HepG2 (cell line): ENCODE results near the gene SMTNL2. TPM values are rescaled to one million over a fixed set of nuclear protein-coding genes. Genes with fewer than 3 reads are reported as not detected.

Experiments used
- ATAC-seq: fragments of 200-7000 bp; cut with Tn5 transposase; 3 replicates; pipeline ENCODE4 v1.9.1; 2020; ENCODE audit warnings: mild to moderate bottlenecking, moderate library complexity
- BruUV-seq: library from RNA; stranded (reverse); fragments of 400-500 nt; replicated peaks from 2 replicates; lab custom pipeline; 2021; lab: Mats Ljungman, UMichigan
- CTCF ChIA-PET: fragments of 300-600 bp; formaldehyde crosslinking; extraction: SDS; loops from one replicate; lab custom pipeline; 2021; ENCODE audit warnings: low total read pairs, inconsistent platforms, low intra/inter-chr PET ratio; lab: Yijun Ruan, JAX
- POLR2A ChIA-PET: fragments of 350-600 bp; sonication (Branson Sonifier 250); formaldehyde crosslinking; loops from one replicate; lab custom pipeline; 2020; ENCODE audit warnings: antibody characterized with exemption, inconsistent platforms; lab: Yijun Ruan, JAX
- DNase-seq: peaks from one replicate; pipeline ENCODE4 v3.0.0-alpha.2; 2015; ENCODE audit warnings: low spot score
- FAIRE-seq: peaks from 3 replicates; lab custom pipeline; 2011; peaks lifted over from hg19 to GRCh38; lab: Jason Lieb, UNC
- H2AFZ ChIP-seq: one replicate; pipeline ENCODE4 v1.6.1; 2011; ENCODE audit warnings: low read length, inconsistent platforms
- H3K27ac ChIP-seq: fragments of 300-600 bp; 3 replicates; pipeline ENCODE4 v1.8.0; 2011; ENCODE audit warnings: mixed run types, mild to moderate bottlenecking, mixed read lengths, low read length, inconsistent platforms; ENCODE audit not compliant: insufficient read depth; ENCODE audit errors: extremely low read length
- H3K27me3 ChIP-seq, 2 experiments: fragments of 200-600 bp in 1 of 2; 2 replicates in 1 of 2; 3 replicates in 1 of 2; pipeline versions ENCODE4 v1.6.0 to v1.8.0; 2011; ENCODE audit warnings: low read length in 2 of 2, mild to moderate bottlenecking in 2 of 2, moderate library complexity in 2 of 2, inconsistent platforms in 1 of 2; ENCODE audit not compliant: insufficient read depth in 2 of 2, control insufficient read depth in 1 of 2
- H3K36me3 ChIP-seq, 2 experiments: fragments of 200-600 bp in 1 of 2; replicated peaks in 1 of 2; 2 replicates in 1 of 2; 3 replicates in 1 of 2; pipeline versions ENCODE4 v1.5.1 to v1.8.0; 2011; ENCODE audit warnings: low read length in 2 of 2, inconsistent platforms in 1 of 2; ENCODE audit not compliant: insufficient read depth in 2 of 2, control insufficient read depth in 1 of 2
- H3K4me1 ChIP-seq: 2 replicates; pipeline ENCODE4 v1.5.1; 2012; ENCODE audit warnings: low read length, inconsistent platforms; ENCODE audit not compliant: insufficient read depth
- H3K4me2 ChIP-seq: 2 replicates; pipeline ENCODE4 v1.6.0; 2011; ENCODE audit warnings: low read depth, low read length, inconsistent platforms
- H3K4me3 ChIP-seq, 3 experiments: fragments of 200-600 bp in 1 of 3; sonication (generic), shearing (Covaris generic) in 1 of 3; replicated peaks in 1 of 3; 2 replicates each; pipeline ENCODE4 v1.5.1; 2011 to 2016; ENCODE audit warnings: low read length in 3 of 3, inconsistent platforms in 2 of 3, low read depth in 2 of 3, mild to moderate bottlenecking in 2 of 3, control low read depth in 1 of 3, mixed read lengths in 1 of 3; ENCODE audit not compliant: insufficient read depth in 1 of 3
- H3K79me2 ChIP-seq: one replicate; pipeline ENCODE4 v1.6.1; 2011; ENCODE audit warnings: low read length, inconsistent platforms; ENCODE audit not compliant: insufficient read depth
- H3K9ac ChIP-seq: 2 replicates; pipeline ENCODE4 v1.6.0; 2011; ENCODE audit warnings: mild to moderate bottlenecking, low read depth, low read length, inconsistent platforms; ENCODE audit not compliant: insufficient read depth
- H3K9me3 ChIP-seq: 2 replicates; pipeline ENCODE4 v1.5.1; 2012; ENCODE audit warnings: mild to moderate bottlenecking, low read length
- H4K20me1 ChIP-seq: 2 replicates; pipeline ENCODE4 v1.6.0; 2011; ENCODE audit warnings: inconsistent platforms, mild to moderate bottlenecking, low read length, moderate library complexity; ENCODE audit not compliant: insufficient read depth
- ARNT2 ChIP-seq: sonication (generic); formaldehyde crosslinking; IDR thresholded peaks from 2 replicates; pipeline ENCODE4 v1.8.0; 2022; ENCODE audit warnings: mild to moderate bottlenecking, low read depth, missing genetic modification reagents, moderate library complexity
- FOXK2 ChIP-seq: fragments of 450-650 bp; IDR thresholded peaks from 2 replicates; pipeline ENCODE4 v1.6.1; 2016
- GATA4 ChIP-seq: sonication (generic); IDR thresholded peaks from 2 replicates; pipeline ENCODE4 v1.6.1; 2016; ENCODE audit warnings: antibody characterized with exemption, low read depth, borderline replicate concordance
- GPN1 ChIP-seq: sonication (generic); formaldehyde crosslinking; IDR thresholded peaks from 2 replicates; pipeline ENCODE4 v1.5.1; 2020; ENCODE audit warnings: missing genetic modification reagents, borderline replicate concordance
- KLF11 ChIP-seq: IDR thresholded peaks from 2 replicates; pipeline ENCODE4 v1.6.1; 2016; ENCODE audit warnings: missing compliant biosample characterization
- MTF1 ChIP-seq: sonication (generic); formaldehyde crosslinking; IDR thresholded peaks from 2 replicates; pipeline ENCODE4 v1.5.0; 2020; ENCODE audit warnings: missing genetic modification reagents
- RFXANK ChIP-seq: IDR thresholded peaks from 2 replicates; pipeline ENCODE4 v1.6.1; 2016
- SAP130 ChIP-seq: IDR thresholded peaks from 2 replicates; pipeline ENCODE4 v1.6.1; 2016; ENCODE audit warnings: low read depth
- ZNF10 ChIP-seq: sonication (generic); formaldehyde crosslinking; IDR thresholded peaks from 2 replicates; pipeline ENCODE4 v1.4.0; 2020; ENCODE audit warnings: mild to moderate bottlenecking, low read depth, missing genetic modification reagents, borderline replicate concordance
- ZNF326 ChIP-seq: sonication (generic); formaldehyde crosslinking; IDR thresholded peaks from 2 replicates; pipeline ENCODE4 v1.4.0; 2020; ENCODE audit warnings: missing genetic modification reagents, borderline replicate concordance
- ZNF569 ChIP-seq: sonication (generic); formaldehyde crosslinking; IDR thresholded peaks from 2 replicates; pipeline ENCODE4 v1.5.0; 2020; ENCODE audit warnings: mild to moderate bottlenecking, missing genetic modification reagents, moderate library complexity, borderline replicate concordance
- ZNF616 ChIP-seq: sonication (generic); formaldehyde crosslinking; IDR thresholded peaks from 2 replicates; pipeline ENCODE4 v1.5.0; 2020; ENCODE audit warnings: low read depth, mild to moderate bottlenecking, missing genetic modification reagents
- WGBS: methylation state at CpG from one replicate; pipeline ENCODE4 v1.1.6; 2017; ENCODE audit warnings: low lambda C conversion rate; 5-methylcytosine and 5-hydroxymethylcytosine counted together
- in situ Hi-C: cut with HindIII; loops from 2 replicates; pipeline ENCODE4 v1.10.0; 2017; ENCODE audit warnings: low pct_unique_long_range_greater_than_20kb; ENCODE audit not compliant: extremely low pct_ligation_motif_present
- intact Hi-C: fragments of 100-400 bp; cut with micrococcal nuclease; formaldehyde crosslinking; loops from one replicate; pipeline ENCODE4 v1.10.0; 2022; ENCODE audit not compliant: unreplicated experiment
- polyA plus RNA-seq, 8 experiments: library from polyadenylated mRNA; depleted of rRNA in 3 of 8; stranded (reverse) in 7 of 8; unstranded in 1 of 8; fragments of >200 nt; fragmentation: Illumina TruSeq in 4 of 8; extraction: Trizol in 4 of 8; gene quantifications; 2 replicates each; pipeline versions ENCODE4 v1.2.1 to v1.2.3, GENCODE V29; 2011 to 2016; ENCODE audit warnings: low read depth in 4 of 8, missing spikeins in 1 of 8, mixed read lengths in 1 of 8; ENCODE audit not compliant: insufficient read depth in 1 of 8
- total RNA-seq, 5 experiments: library from RNA; depleted of rRNA; stranded (reverse); fragments of >200 nt; fragmentation: Illumina TruSeq; extraction: Trizol; gene quantifications; 2 replicates each; pipeline ENCODE4 v1.2.3, GENCODE V29; 2016; ENCODE audit warnings: low read depth in 1 of 5
- TF ChIP-seq, protein P1 (sequence below): sonication (generic); formaldehyde crosslinking; IDR thresholded peaks from 2 replicates; pipeline ENCODE4 v1.4.0; 2020; ENCODE audit warnings: mild to moderate bottlenecking, missing genetic modification reagents
- TF ChIP-seq, protein P2 (sequence below): sonication (generic); formaldehyde crosslinking; IDR thresholded peaks from 2 replicates; pipeline ENCODE4 v1.8.1; 2023; ENCODE audit warnings: missing genetic modification reagents, inconsistent platforms, borderline replicate concordance
- TF ChIP-seq, protein P3 (sequence below): sonication (generic); formaldehyde crosslinking; IDR thresholded peaks from 2 replicates; pipeline ENCODE4; 2020; ENCODE audit warnings: missing genetic modification reagents, mild to moderate bottlenecking, borderline replicate concordance

Gene SMTNL2
- total and polyA plus RNA-seq, 2 of the 13 experiments (the other 11 are each of a cell fraction or from before 2014, with no cell fraction given) = 0.41 to 5.1 TPM

DNA sequence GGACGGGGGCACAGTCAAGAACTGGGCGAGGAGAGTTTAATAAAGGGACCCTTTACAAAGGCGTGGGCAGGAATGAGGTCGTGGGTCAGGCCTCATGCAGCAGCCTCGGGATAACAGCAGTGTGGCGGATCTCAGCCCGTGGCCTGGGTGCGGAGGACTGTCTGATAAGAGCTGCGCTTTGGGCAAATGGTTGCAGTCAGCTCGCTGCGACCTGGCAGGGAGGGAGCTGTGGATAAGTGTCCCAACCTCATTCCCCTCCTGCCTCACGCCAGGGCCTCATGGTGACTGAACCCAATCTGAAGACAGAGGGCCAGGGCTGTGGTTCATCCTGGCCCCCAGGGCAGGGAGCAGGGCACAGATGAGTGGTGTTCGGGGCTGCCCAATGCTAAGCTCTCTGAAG lies 13.6 kb downstream of the SMTNL2 start (continued):
- TF ChIP-seq, protein P1, sequence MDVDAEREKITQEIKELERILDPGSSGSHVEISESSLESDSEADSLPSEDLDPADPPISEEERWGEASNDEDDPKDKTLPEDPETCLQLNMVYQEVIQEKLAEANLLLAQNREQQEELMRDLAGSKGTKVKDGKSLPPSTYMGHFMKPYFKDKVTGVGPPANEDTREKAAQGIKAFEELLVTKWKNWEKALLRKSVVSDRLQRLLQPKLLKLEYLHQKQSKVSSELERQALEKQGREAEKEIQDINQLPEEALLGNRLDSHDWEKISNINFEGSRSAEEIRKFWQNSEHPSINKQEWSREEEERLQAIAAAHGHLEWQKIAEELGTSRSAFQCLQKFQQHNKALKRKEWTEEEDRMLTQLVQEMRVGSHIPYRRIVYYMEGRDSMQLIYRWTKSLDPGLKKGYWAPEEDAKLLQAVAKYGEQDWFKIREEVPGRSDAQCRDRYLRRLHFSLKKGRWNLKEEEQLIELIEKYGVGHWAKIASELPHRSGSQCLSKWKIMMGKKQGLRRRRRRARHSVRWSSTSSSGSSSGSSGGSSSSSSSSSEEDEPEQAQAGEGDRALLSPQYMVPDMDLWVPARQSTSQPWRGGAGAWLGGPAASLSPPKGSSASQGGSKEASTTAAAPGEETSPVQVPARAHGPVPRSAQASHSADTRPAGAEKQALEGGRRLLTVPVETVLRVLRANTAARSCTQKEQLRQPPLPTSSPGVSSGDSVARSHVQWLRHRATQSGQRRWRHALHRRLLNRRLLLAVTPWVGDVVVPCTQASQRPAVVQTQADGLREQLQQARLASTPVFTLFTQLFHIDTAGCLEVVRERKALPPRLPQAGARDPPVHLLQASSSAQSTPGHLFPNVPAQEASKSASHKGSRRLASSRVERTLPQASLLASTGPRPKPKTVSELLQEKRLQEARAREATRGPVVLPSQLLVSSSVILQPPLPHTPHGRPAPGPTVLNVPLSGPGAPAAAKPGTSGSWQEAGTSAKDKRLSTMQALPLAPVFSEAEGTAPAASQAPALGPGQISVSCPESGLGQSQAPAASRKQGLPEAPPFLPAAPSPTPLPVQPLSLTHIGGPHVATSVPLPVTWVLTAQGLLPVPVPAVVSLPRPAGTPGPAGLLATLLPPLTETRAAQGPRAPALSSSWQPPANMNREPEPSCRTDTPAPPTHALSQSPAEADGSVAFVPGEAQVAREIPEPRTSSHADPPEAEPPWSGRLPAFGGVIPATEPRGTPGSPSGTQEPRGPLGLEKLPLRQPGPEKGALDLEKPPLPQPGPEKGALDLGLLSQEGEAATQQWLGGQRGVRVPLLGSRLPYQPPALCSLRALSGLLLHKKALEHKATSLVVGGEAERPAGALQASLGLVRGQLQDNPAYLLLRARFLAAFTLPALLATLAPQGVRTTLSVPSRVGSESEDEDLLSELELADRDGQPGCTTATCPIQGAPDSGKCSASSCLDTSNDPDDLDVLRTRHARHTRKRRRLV (CRISPR knock-in tag) = no peak
- no peak for TF ChIP-seq ZNF10
- TF ChIP-seq ARNT2 (CRISPR knock-in tag) = no peak
- no peak for TF ChIP-seq SAP130 (CRISPR knock-in tag)
- TF ChIP-seq GPN1 (CRISPR knock-in tag) = no peak
- no peak for TF ChIP-seq FOXK2
- TF ChIP-seq ZNF616 (CRISPR knock-in tag) = no peak

DNA sequence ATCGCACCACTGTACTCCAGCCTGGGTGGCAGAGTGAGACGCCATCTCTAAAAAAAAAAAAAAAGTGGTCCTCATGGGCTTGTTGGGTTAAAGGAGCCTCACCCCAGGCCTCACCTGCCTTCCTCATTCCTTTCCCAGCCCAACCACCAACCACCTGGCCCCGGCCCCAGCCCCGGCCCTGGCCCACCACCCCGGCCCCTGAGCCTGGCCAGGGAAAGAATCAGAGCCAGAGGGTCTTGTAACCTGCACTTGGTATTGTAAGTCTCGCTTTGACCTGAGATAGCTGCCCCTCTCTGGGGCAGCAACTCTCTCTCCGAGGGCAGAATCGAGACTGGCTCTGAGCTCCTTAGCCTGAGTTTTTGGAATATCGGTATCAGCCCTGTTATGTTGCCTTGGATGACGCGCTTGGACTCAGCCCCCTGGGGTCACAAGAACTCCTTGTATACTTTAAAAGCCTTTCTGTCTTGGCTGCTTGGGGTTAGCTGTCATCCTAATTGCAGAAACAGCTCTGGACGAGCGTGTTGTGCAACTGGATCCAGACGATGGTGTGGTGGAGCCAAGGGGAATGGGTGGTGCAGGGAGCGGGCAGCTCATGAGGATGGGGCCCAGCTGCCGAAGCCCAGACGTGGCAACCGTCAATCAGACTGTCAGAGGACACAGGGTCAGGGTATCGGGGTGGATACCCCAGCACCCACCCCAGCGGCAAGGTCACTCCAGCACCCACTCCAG lies 14.6 kb downstream of the SMTNL2 start:
- in situ Hi-C loops = no loop called here
- Histone ChIP-seq H3K27ac (no peak overlapping the region), H3K79me2 (no peaks in the 10 kb centered on the region), H2AFZ (no peak overlapping the region), H3K4me1 (peaks cover 22% of the 10 kb centered on the region), H4K20me1 (no peaks in the 10 kb centered on the region), H3K9ac (no peak overlapping the region), H3K4me2 (no peak overlapping the region), H3K36me3 (no peaks in the 10 kb centered on the region), H3K9me3 (no peaks in the 10 kb centered on the region), H3K27me3 (no peaks in the 10 kb centered on the region), H3K4me3 (no peak overlapping the region)
- CTCF ChIA-PET = no interaction called here
- POLR2A ChIA-PET = no interaction called here
- no TSS peak for BruUV-seq
- WGBS = 63% methylated on average over 16 of the region's 20 CpGs
- intact Hi-C loops = no loop called here
- DNase-seq (no peak), ATAC-seq (no peak), FAIRE-seq (no peak)
- TF ChIP-seq MTF1 (CRISPR knock-in tag) = no peak
- TF ChIP-seq, protein P2, sequence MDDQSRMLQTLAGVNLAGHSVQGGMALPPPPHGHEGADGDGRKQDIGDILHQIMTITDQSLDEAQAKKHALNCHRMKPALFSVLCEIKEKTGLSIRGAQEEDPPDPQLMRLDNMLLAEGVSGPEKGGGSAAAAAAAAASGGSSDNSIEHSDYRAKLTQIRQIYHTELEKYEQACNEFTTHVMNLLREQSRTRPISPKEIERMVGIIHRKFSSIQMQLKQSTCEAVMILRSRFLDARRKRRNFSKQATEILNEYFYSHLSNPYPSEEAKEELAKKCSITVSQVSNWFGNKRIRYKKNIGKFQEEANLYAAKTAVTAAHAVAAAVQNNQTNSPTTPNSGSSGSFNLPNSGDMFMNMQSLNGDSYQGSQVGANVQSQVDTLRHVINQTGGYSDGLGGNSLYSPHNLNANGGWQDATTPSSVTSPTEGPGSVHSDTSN = no peak
- no peak for TF ChIP-seq RFXANK (CRISPR knock-in tag)
- no peak for TF ChIP-seq GATA4
- TF ChIP-seq, protein P3, sequence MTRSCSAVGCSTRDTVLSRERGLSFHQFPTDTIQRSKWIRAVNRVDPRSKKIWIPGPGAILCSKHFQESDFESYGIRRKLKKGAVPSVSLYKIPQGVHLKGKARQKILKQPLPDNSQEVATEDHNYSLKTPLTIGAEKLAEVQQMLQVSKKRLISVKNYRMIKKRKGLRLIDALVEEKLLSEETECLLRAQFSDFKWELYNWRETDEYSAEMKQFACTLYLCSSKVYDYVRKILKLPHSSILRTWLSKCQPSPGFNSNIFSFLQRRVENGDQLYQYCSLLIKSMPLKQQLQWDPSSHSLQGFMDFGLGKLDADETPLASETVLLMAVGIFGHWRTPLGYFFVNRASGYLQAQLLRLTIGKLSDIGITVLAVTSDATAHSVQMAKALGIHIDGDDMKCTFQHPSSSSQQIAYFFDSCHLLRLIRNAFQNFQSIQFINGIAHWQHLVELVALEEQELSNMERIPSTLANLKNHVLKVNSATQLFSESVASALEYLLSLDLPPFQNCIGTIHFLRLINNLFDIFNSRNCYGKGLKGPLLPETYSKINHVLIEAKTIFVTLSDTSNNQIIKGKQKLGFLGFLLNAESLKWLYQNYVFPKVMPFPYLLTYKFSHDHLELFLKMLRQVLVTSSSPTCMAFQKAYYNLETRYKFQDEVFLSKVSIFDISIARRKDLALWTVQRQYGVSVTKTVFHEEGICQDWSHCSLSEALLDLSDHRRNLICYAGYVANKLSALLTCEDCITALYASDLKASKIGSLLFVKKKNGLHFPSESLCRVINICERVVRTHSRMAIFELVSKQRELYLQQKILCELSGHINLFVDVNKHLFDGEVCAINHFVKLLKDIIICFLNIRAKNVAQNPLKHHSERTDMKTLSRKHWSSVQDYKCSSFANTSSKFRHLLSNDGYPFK (CRISPR knock-in tag) = no peak
- no peak for TF ChIP-seq ZNF569 (CRISPR knock-in tag)
- no peak for TF ChIP-seq ZNF326 (CRISPR knock-in tag)
- no peak for TF ChIP-seq KLF11 (CRISPR knock-in tag)
